GM23338 (cell line): Measurements from ENCODE around the gene NPAS2. TPM values are rescaled to one million over a fixed set of nuclear protein-coding genes. Genes with fewer than 3 reads are reported as not detected.

ENCODE experiments used
- ATAC-seq: fragments of 200-7000 bp; cut with Tn5 transposase; 3 replicates; pipeline ENCODE4 v1.9.1; 2020
- DNase-seq: peaks from one replicate; pipeline ENCODE4 v3.0.0-alpha.2; 2015; ENCODE audit warnings: low spot score
- H2AFZ ChIP-seq: fragments of 200-600 bp; sonication (generic); 2 replicates; pipeline ENCODE4 v1.8.0; 2016; ENCODE audit warnings: antibody characterized with exemption, mild to moderate bottlenecking, moderate library complexity
- H3F3A ChIP-seq: fragments of 200-600 bp; sonication (generic); replicated peaks from 2 replicates; pipeline ENCODE4 v1.8.0; 2017; ENCODE audit warnings: antibody characterized with exemption, mixed run types, low read depth
- H3K27ac ChIP-seq: fragments of 200-600 bp; sonication (generic); 2 replicates; pipeline ENCODE4 v1.6.1; 2016; ENCODE audit warnings: low read depth
- H3K27me3 ChIP-seq: fragments of 200-600 bp; sonication (generic); 2 replicates; pipeline ENCODE4 v1.8.0; 2016; ENCODE audit warnings: mild to moderate bottlenecking, mixed run types, moderate library complexity; ENCODE audit not compliant: insufficient read depth
- H3K36me3 ChIP-seq: fragments of 200-600 bp; sonication (generic); 2 replicates; pipeline ENCODE4 v1.8.0; 2016; ENCODE audit warnings: mild to moderate bottlenecking; ENCODE audit not compliant: insufficient read depth
- H3K4me1 ChIP-seq: fragments of 200-600 bp; sonication (generic); 2 replicates; pipeline ENCODE4 v1.8.0; 2016; ENCODE audit warnings: mild to moderate bottlenecking, moderate library complexity; ENCODE audit not compliant: insufficient read depth
- H3K4me2 ChIP-seq: fragments of 200-600 bp; sonication (generic); 2 replicates; pipeline ENCODE4 v1.7.1; 2017; ENCODE audit warnings: mixed run types
- H3K4me3 ChIP-seq: fragments of 200-600 bp; sonication (generic); 2 replicates; pipeline ENCODE4 v1.6.1; 2016; ENCODE audit warnings: mixed run types
- H3K79me2 ChIP-seq: fragments of 200-600 bp; sonication (generic); replicated peaks from 2 replicates; pipeline ENCODE4 v1.8.0; 2017; ENCODE audit warnings: mild to moderate bottlenecking; ENCODE audit not compliant: insufficient read depth
- H3K9me2 ChIP-seq: fragments of 200-600 bp; sonication (generic); 2 replicates; pipeline ENCODE4 v1.8.0; 2017; ENCODE audit not compliant: insufficient read depth
- H4K20me1 ChIP-seq: fragments of 200-600 bp; sonication (generic); replicated peaks from 2 replicates; pipeline ENCODE4 v1.8.0; 2017; ENCODE audit warnings: mild to moderate bottlenecking; ENCODE audit not compliant: insufficient read depth
- H3K27ac Mint-ChIP-seq: 2 replicates; pipeline ENCODE4 v1.8.0; 2020; ENCODE audit warnings: inconsistent platforms, mild to moderate bottlenecking, moderate library complexity, mixed read lengths
- H3K27me3 Mint-ChIP-seq: 3 replicates; pipeline ENCODE4 v1.8.0; 2022; ENCODE audit warnings: low read depth, mild to moderate bottlenecking, moderate library complexity, mixed read lengths, inconsistent platforms; ENCODE audit not compliant: insufficient read depth, poor library complexity
- H3K36me3 Mint-ChIP-seq: 3 replicates; pipeline ENCODE4 v1.8.0; 2021; ENCODE audit warnings: low read depth, mild to moderate bottlenecking, inconsistent platforms, moderate library complexity, mixed read lengths
- H3K4me1 Mint-ChIP-seq: 3 replicates; pipeline ENCODE4 v1.8.0; 2020; ENCODE audit warnings: mild to moderate bottlenecking, inconsistent platforms, mixed read lengths
- H3K4me3 Mint-ChIP-seq: 3 replicates; pipeline ENCODE4 v1.8.0; 2021; ENCODE audit warnings: moderate library complexity, mild to moderate bottlenecking, inconsistent platforms, mixed read lengths
- H3K9me3 Mint-ChIP-seq: 3 replicates; pipeline ENCODE4 v1.8.0; 2020; ENCODE audit warnings: moderate library complexity, mild to moderate bottlenecking, inconsistent platforms, mixed read lengths
- CREB1 ChIP-seq: fragments of 250-450 bp; sonication (Bioruptor Pico); IDR thresholded peaks from 2 replicates; pipeline ENCODE4 v1.5.0; 2020; ENCODE audit warnings: low read depth, mild to moderate bottlenecking, moderate library complexity
- EZH2 ChIP-seq: fragments of 200-600 bp; sonication (generic); IDR thresholded peaks from one replicate; pipeline ENCODE4 v1.8.0; 2017; ENCODE audit warnings: antibody characterized with exemption, mild to moderate bottlenecking, low read depth; ENCODE audit not compliant: unreplicated experiment
- EZH2phosphoT487 ChIP-seq: fragments of 200-600 bp; sonication (generic); IDR thresholded peaks from one replicate; pipeline ENCODE4 v1.8.1; 2018; ENCODE audit warnings: antibody characterized with exemption; ENCODE audit not compliant: unreplicated experiment
- JUNB ChIP-seq: IDR thresholded peaks from one replicate; pipeline ENCODE4 v1.6.1; 2016; ENCODE audit warnings: antibody characterized with exemption; ENCODE audit not compliant: unreplicated experiment
- NANOG ChIP-seq: IDR thresholded peaks from 2 replicates; pipeline ENCODE4 v1.6.1; 2016; ENCODE audit warnings: antibody characterized with exemption, borderline replicate concordance
- POLR2AphosphoS5 ChIP-seq: IDR thresholded peaks from 2 replicates; pipeline ENCODE4 v1.6.1; 2016; ENCODE audit warnings: antibody characterized with exemption, low read depth
- REST ChIP-seq: IDR thresholded peaks from one replicate; pipeline ENCODE4 v1.6.1; 2018; ENCODE audit warnings: antibody characterized with exemption; ENCODE audit not compliant: unreplicated experiment
- STAT1 ChIP-seq: IDR thresholded peaks from one replicate; pipeline ENCODE4 v1.6.1; 2016; ENCODE audit warnings: antibody characterized with exemption; ENCODE audit not compliant: unreplicated experiment
- ZNF114 ChIP-seq: fragments of 250-450 bp; sonication (Bioruptor Pico); IDR thresholded peaks from 2 replicates; pipeline ENCODE4 v1.5.0; 2020; ENCODE audit warnings: mild to moderate bottlenecking, moderate library complexity
- ZNF331 ChIP-seq: fragments of 250-450 bp; sonication (Bioruptor Pico); IDR thresholded peaks from 2 replicates; pipeline ENCODE4 v1.5.0; 2020; ENCODE audit warnings: low read depth, mild to moderate bottlenecking, moderate library complexity
- polyA plus RNA-seq: library from polyadenylated mRNA; unstranded; fragments of >200 nt; fragmentation: Nextera tagmentation; extraction: Ambion mirVana; gene quantifications from 2 replicates; pipeline ENCODE4 v1.2.1, GENCODE V29; 2016
- total RNA-seq: library from RNA; depleted of rRNA; stranded (reverse); fragments of >200 nt; shearing (Covaris generic); gene quantifications from 2 replicates; pipeline ENCODE4 v1.2.3, GENCODE V29; 2014
- TF ChIP-seq, protein P1 (sequence below), 2 experiments: fragments of 200-600 bp in 1 of 2; sonication (generic) in 1 of 2; conservative IDR thresholded peaks; 2 replicates each; pipeline versions ENCODE4 v1.5.1 to v1.6.1; 2016 to 2017; ENCODE audit warnings: antibody characterized with exemption in 2 of 2, low read depth in 2 of 2, mild to moderate bottlenecking in 2 of 2, moderate library complexity in 1 of 2
- TF ChIP-seq, protein P2 (sequence below): IDR thresholded peaks from 2 replicates; pipeline ENCODE4 v1.6.1; 2016; ENCODE audit warnings: antibody characterized with exemption
- TF ChIP-seq, protein P3 (sequence below): fragments of 250-450 bp; sonication (Bioruptor Pico); IDR thresholded peaks from 2 replicates; pipeline ENCODE4 v1.5.0; 2020; ENCODE audit warnings: mild to moderate bottlenecking, moderate library complexity

Gene NPAS2
- total and polyA plus RNA-seq, 2 experiments from 2014 or later = 0.56 to 1.1 TPM

DNA sequence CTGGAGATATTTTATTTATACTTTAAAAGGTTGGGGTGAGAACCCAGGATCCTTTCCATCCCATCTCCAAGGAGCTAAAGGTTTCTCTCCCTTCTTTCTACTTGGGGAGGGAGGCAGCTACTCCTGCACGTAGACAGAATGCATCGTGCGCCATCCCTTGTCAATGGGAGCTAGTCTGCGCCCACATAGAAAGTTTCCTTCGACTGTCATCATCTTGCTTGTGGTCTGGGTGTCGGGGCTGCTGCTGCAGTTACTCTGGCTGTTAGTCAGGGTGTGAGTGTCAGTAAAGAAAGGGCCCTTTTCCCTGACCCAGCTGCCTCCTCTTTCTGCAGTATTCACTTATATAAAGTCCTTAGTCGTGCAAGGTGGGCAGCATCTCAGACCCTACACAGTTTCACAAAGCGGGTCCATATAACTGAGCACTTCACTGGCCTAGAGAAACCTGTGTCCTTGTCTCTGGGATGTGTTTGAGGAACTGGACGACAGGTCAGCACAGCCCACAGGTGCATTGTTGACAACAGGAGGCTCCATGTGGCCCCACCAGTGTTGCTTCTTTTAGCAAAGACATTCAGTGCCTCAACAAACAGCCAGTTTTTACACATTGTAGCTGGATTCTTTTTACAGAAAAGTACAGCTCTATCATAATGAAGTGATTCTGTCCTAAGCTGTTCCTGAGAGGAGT, 22.4 kb downstream of the NPAS2 start:
- H3K4me1 Mint-ChIP-seq = no peaks in the 10 kb centered on the region
- DNase-seq = no peak
- no peak overlapping the region for H3K27ac ChIP-seq
- no peak overlapping the region for H3K27ac Mint-ChIP-seq
- no peaks in the 10 kb centered on the region for H4K20me1 ChIP-seq
- no peaks in the 10 kb centered on the region for H3K27me3 ChIP-seq
- TF ChIP-seq, protein P1, sequence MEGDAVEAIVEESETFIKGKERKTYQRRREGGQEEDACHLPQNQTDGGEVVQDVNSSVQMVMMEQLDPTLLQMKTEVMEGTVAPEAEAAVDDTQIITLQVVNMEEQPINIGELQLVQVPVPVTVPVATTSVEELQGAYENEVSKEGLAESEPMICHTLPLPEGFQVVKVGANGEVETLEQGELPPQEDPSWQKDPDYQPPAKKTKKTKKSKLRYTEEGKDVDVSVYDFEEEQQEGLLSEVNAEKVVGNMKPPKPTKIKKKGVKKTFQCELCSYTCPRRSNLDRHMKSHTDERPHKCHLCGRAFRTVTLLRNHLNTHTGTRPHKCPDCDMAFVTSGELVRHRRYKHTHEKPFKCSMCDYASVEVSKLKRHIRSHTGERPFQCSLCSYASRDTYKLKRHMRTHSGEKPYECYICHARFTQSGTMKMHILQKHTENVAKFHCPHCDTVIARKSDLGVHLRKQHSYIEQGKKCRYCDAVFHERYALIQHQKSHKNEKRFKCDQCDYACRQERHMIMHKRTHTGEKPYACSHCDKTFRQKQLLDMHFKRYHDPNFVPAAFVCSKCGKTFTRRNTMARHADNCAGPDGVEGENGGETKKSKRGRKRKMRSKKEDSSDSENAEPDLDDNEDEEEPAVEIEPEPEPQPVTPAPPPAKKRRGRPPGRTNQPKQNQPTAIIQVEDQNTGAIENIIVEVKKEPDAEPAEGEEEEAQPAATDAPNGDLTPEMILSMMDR (conservative IDR thresholded peaks at IDR 0.05; ENCODE audit: low read depth in 2 of 2) = no peak
- TF ChIP-seq STAT1 (no peak), NANOG (no peak), CREB1 (CRISPR knock-in tag) (no peak), EZH2phosphoT487 (no peak), ZNF331 (CRISPR knock-in tag) (no peak), EZH2 (no peak), ZNF114 (CRISPR knock-in tag) (no peak), JUNB (no peak), REST (no peak), POLR2AphosphoS5 (no peak)
- TF ChIP-seq, protein P2, sequence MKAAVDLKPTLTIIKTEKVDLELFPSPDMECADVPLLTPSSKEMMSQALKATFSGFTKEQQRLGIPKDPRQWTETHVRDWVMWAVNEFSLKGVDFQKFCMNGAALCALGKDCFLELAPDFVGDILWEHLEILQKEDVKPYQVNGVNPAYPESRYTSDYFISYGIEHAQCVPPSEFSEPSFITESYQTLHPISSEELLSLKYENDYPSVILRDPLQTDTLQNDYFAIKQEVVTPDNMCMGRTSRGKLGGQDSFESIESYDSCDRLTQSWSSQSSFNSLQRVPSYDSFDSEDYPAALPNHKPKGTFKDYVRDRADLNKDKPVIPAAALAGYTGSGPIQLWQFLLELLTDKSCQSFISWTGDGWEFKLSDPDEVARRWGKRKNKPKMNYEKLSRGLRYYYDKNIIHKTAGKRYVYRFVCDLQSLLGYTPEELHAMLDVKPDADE = no peak
- TF ChIP-seq, protein P3, sequence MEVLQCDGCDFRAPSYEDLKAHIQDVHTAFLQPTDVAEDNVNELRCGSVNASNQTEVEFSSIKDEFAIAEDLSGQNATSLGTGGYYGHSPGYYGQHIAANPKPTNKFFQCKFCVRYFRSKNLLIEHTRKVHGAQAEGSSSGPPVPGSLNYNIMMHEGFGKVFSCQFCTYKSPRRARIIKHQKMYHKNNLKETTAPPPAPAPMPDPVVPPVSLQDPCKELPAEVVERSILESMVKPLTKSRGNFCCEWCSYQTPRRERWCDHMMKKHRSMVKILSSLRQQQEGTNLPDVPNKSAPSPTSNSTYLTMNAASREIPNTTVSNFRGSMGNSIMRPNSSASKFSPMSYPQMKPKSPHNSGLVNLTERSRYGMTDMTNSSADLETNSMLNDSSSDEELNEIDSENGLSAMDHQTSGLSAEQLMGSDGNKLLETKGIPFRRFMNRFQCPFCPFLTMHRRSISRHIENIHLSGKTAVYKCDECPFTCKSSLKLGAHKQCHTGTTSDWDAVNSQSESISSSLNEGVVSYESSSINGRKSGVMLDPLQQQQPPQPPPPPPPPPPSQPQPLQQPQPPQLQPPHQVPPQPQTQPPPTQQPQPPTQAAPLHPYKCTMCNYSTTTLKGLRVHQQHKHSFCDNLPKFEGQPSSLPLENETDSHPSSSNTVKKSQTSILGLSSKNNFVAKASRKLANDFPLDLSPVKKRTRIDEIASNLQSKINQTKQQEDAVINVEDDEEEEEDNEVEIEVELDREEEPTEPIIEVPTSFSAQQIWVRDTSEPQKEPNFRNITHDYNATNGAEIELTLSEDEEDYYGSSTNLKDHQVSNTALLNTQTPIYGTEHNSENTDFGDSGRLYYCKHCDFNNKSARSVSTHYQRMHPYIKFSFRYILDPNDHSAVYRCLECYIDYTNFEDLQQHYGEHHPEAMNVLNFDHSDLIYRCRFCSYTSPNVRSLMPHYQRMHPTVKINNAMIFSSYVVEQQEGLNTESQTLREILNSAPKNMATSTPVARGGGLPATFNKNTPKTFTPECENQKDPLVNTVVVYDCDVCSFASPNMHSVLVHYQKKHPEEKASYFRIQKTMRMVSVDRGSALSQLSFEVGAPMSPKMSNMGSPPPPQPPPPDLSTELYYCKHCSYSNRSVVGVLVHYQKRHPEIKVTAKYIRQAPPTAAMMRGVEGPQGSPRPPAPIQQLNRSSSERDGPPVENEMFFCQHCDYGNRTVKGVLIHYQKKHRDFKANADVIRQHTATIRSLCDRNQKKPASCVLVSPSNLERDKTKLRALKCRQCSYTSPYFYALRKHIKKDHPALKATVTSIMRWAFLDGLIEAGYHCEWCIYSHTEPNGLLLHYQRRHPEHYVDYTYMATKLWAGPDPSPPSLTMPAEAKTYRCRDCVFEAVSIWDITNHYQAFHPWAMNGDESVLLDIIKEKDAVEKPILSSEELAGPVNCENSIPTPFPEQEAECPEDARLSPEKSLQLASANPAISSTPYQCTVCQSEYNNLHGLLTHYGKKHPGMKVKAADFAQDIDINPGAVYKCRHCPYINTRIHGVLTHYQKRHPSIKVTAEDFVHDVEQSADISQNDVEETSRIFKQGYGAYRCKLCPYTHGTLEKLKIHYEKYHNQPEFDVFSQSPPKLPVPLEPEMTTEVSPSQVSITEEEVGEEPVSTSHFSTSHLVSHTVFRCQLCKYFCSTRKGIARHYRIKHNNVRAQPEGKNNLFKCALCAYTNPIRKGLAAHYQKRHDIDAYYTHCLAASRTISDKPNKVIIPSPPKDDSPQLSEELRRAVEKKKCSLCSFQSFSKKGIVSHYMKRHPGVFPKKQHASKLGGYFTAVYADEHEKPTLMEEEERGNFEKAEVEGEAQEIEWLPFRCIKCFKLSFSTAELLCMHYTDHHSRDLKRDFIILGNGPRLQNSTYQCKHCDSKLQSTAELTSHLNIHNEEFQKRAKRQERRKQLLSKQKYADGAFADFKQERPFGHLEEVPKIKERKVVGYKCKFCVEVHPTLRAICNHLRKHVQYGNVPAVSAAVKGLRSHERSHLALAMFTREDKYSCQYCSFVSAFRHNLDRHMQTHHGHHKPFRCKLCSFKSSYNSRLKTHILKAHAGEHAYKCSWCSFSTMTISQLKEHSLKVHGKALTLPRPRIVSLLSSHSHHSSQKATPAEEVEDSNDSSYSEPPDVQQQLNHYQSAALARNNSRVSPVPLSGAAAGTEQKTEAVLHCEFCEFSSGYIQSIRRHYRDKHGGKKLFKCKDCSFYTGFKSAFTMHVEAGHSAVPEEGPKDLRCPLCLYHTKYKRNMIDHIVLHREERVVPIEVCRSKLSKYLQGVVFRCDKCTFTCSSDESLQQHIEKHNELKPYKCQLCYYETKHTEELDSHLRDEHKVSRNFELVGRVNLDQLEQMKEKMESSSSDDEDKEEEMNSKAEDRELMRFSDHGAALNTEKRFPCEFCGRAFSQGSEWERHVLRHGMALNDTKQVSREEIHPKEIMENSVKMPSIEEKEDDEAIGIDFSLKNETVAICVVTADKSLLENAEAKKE = no peak
- H2AFZ ChIP-seq = no peak overlapping the region
- no peaks in the 10 kb centered on the region for H3K36me3 Mint-ChIP-seq
- no peaks in the 10 kb centered on the region for H3K79me2 ChIP-seq
- no peaks in the 10 kb centered on the region for H3K4me1 ChIP-seq
- ATAC-seq = no peak
- H3K9me2 ChIP-seq = no peaks in the 10 kb centered on the region
- no peak overlapping the region for H3K4me2 ChIP-seq
- H3K4me3 Mint-ChIP-seq = no peak overlapping the region
- H3K27me3 Mint-ChIP-seq = peaks cover 2% of the 10 kb centered on the region
- H3K9me3 Mint-ChIP-seq = peaks cover 2% of the 10 kb centered on the region; the same call in 1 of the 3 replicates
- H3K4me3 ChIP-seq = no peak overlapping the region
- no peaks in the 10 kb centered on the region for H3K36me3 ChIP-seq
- no peaks in the 10 kb centered on the region for H3F3A ChIP-seq
